ENCODE data around the gene ZNF555.
"Not testable (repeated sequence)": the region's sequence is repeated elsewhere in the genome, so short reads cannot be mapped to it uniquely, and the experiment has no call there.

ZNF555 gene

GRCh38 chr19:2840794-2841791 lies at the start of gene ZNF555:
ZNF555 (plus strand) TSS chr19:2841475; CDS start chr19:2841573, 98 bp downstream.
- peak; percentile 97 for DNase-seq

- DNase-seq = no peak
Observed at GRCh38 chr19:2791876-2792275, 49.4 kb upstream of the ZNF555 start.

GRCh38 chr19:2792666-2793065 lies 48.6 kb upstream of the ZNF555 start:
- DNase-seq = not testable (repeated sequence)

GRCh38 chr19:2793126-2793525 lies 48.1 kb upstream of the ZNF555 start:
- DNase-seq = no peak

GRCh38 chr19:2793577-2793976 lies 47.7 kb upstream of the ZNF555 start:
- DNase-seq = no peak

- DNase-seq = no peak
Observed at GRCh38 chr19:2795827-2796658, 45.2 kb upstream of the ZNF555 start.

- no peak for DNase-seq
Observed at GRCh38 chr19:2796659-2797266, 44.5 kb upstream of the ZNF555 start.

- no peak for DNase-seq
Observed at GRCh38 chr19:2797280-2797679, 44.0 kb upstream of the ZNF555 start.

GRCh38 chr19:2798158-2798685 lies 43.1 kb upstream of the ZNF555 start:
- no peak for DNase-seq

- no peak for DNase-seq
Observed at GRCh38 chr19:2798733-2799132, 42.5 kb upstream of the ZNF555 start.

- DNase-seq = no peak
Observed at GRCh38 chr19:2799273-2800020, 41.8 kb upstream of the ZNF555 start.

- DNase-seq = no peak
Observed at GRCh38 chr19:2800506-2800905, 40.8 kb upstream of the ZNF555 start.

- no peak for DNase-seq
Observed at GRCh38 chr19:2802826-2803225, 38.4 kb upstream of the ZNF555 start.

- DNase-seq = no peak
Observed at GRCh38 chr19:2803486-2804155, 37.7 kb upstream of the ZNF555 start.

GRCh38 chr19:2804156-2805004 lies 36.9 kb upstream of the ZNF555 start:
- DNase-seq = no peak

GRCh38 chr19:2805261-2805900 lies 35.9 kb upstream of the ZNF555 start:
- DNase-seq = no peak

- DNase-seq = no peak
Observed at GRCh38 chr19:2805991-2806649, 35.2 kb upstream of the ZNF555 start.

GRCh38 chr19:2806736-2807378 lies 34.4 kb upstream of the ZNF555 start:
- DNase-seq = no peak
